SK-N-SH (cell line): ENCODE measurements around the gene STEAP2. TPM values are rescaled to one million over a fixed set of nuclear protein-coding genes. Genes with fewer than 3 reads are reported as not detected.

ENCODE experiments used
- CTCF ChIA-PET: fragments of 300-600, 350-600 bp; formaldehyde crosslinking; extraction: SDS; loops from one replicate; lab custom pipeline; 2021; lab: Yijun Ruan, JAX
- POLR2A ChIA-PET: fragments of 350-600 bp; sonication (Branson Sonifier 250); formaldehyde crosslinking; extraction: SDS; loops from one replicate; lab custom pipeline; 2020; ENCODE audit warnings: antibody characterized with exemption, inconsistent platforms; lab: Yijun Ruan, JAX
- DNase-seq: peaks from one replicate; pipeline ENCODE4 v3.0.0; 2012
- H2AFZ ChIP-seq: fragments of 200-600 bp; sonication (generic); 2 replicates; pipeline ENCODE4 v1.8.1; 2016; ENCODE audit warnings: antibody characterized with exemption, mild to moderate bottlenecking, low read depth
- H3F3A ChIP-seq: fragments of 200-600 bp; sonication (generic); replicated peaks from 2 replicates; pipeline ENCODE3; 2016; ENCODE audit warnings: antibody characterized with exemption, mild to moderate bottlenecking; ENCODE audit not compliant: insufficient read depth
- H3K27ac ChIP-seq, 2 experiments: fragments of 200-500 bp in 1 of 2; fragments of 200-600 bp in 1 of 2; sonication (Bioruptor generic) in 1 of 2; sonication (generic), shearing (Covaris generic) in 1 of 2; 2 replicates each; pipeline versions ENCODE4 v1.5.1 to v1.6.1; 2014 to 2016; ENCODE audit warnings: low read depth in 2 of 2, inconsistent platforms in 1 of 2, low read length in 1 of 2, mild to moderate bottlenecking in 1 of 2, mixed read lengths in 1 of 2
- H3K27me3 ChIP-seq: fragments of 200-600 bp; sonication (generic), shearing (Covaris generic); 2 replicates; pipeline ENCODE4 v1.6.1; 2016; ENCODE audit warnings: mixed run types; ENCODE audit not compliant: insufficient read depth
- H3K36me3 ChIP-seq, 2 experiments: fragments of 200-500 bp in 1 of 2; fragments of 200-600 bp in 1 of 2; sonication (Bioruptor generic) in 1 of 2; sonication (generic) in 1 of 2; replicated peaks in 1 of 2; 2 replicates each; pipeline versions ENCODE3 to v1.5.1; 2014 to 2016; ENCODE audit warnings: low read length in 1 of 2, mild to moderate bottlenecking in 1 of 2; ENCODE audit not compliant: insufficient read depth in 2 of 2, control insufficient read depth in 1 of 2
- H3K4me1 ChIP-seq, 2 experiments: fragments of 200-500 bp in 1 of 2; fragments of 200-600 bp in 1 of 2; sonication (Bioruptor generic) in 1 of 2; sonication (generic), shearing (Covaris generic) in 1 of 2; 2 replicates each; pipeline versions ENCODE4 v1.5.1 to v1.6.1; 2014 to 2016; ENCODE audit warnings: low read depth in 1 of 2, low read length in 1 of 2, mixed run types in 1 of 2; ENCODE audit not compliant: insufficient read depth in 2 of 2, control insufficient read depth in 1 of 2
- H3K4me2 ChIP-seq: fragments of 200-600 bp; sonication (generic), shearing (Covaris generic); 2 replicates; pipeline ENCODE4 v1.6.1; 2017; ENCODE audit warnings: mixed run types
- H3K4me3 ChIP-seq, 2 experiments: fragments of 200-500 bp in 1 of 2; fragments of 200-600 bp in 1 of 2; sonication (Bioruptor generic) in 1 of 2; sonication (generic), shearing (Covaris generic) in 1 of 2; 2 replicates each; pipeline versions ENCODE4 v1.5.1 to v1.8.1; 2014 to 2016; ENCODE audit warnings: low read depth in 2 of 2, inconsistent platforms in 1 of 2, low read length in 1 of 2, mild to moderate bottlenecking in 1 of 2, mixed read lengths in 1 of 2, moderate library complexity in 1 of 2
- H3K79me2 ChIP-seq: fragments of 200-600 bp; sonication (generic); 2 replicates; pipeline ENCODE4 v1.8.1; 2017; ENCODE audit warnings: mild to moderate bottlenecking; ENCODE audit not compliant: insufficient read depth
- H3K9ac ChIP-seq: fragments of 200-600 bp; sonication (generic); 2 replicates; pipeline ENCODE4 v1.6.1; 2017; ENCODE audit warnings: mixed run types
- H3K9me2 ChIP-seq: fragments of 200-600 bp; sonication (generic); 2 replicates; pipeline ENCODE4 v1.6.1; 2017; ENCODE audit warnings: mixed run types
- H3K9me3 ChIP-seq: fragments of 200-600 bp; sonication (generic); 2 replicates; pipeline ENCODE4 v1.6.1; 2017; ENCODE audit warnings: mixed run types, mild to moderate bottlenecking, moderate library complexity
- H4K20me1 ChIP-seq: fragments of 200-600 bp; sonication (generic); 2 replicates; pipeline ENCODE4 v1.6.1; 2017; ENCODE audit warnings: mild to moderate bottlenecking, mixed run types; ENCODE audit not compliant: insufficient read depth
- EP300 ChIP-seq, 2 experiments: IDR thresholded peaks; 2 replicates each; pipeline versions ENCODE4 v1.4.0 to v1.6.1; 2012; ENCODE audit warnings: borderline replicate concordance in 1 of 2, low read depth in 1 of 2, low read length in 1 of 2
- FOSL2 ChIP-seq: IDR thresholded peaks from 2 replicates; pipeline ENCODE4 v1.4.0; 2012; ENCODE audit warnings: low read depth, mild to moderate bottlenecking, moderate library complexity, borderline replicate concordance
- FOXJ3 ChIP-seq: sonication (generic); formaldehyde crosslinking; IDR thresholded peaks from 2 replicates; pipeline ENCODE4 v1.5.1; 2020; ENCODE audit warnings: mild to moderate bottlenecking, missing genetic modification reagents
- GABPA ChIP-seq: IDR thresholded peaks from 2 replicates; pipeline ENCODE4 v1.4.0; 2012; ENCODE audit warnings: low read depth, mild to moderate bottlenecking
- GATA2 ChIP-seq: sonication (generic); formaldehyde crosslinking; IDR thresholded peaks from 2 replicates; pipeline ENCODE4 v1.5.0; 2020; ENCODE audit warnings: mild to moderate bottlenecking, missing genetic modification reagents
- MXI1 ChIP-seq: IDR thresholded peaks from 2 replicates; pipeline ENCODE4 v1.6.1; 2012; ENCODE audit warnings: mild to moderate bottlenecking, low read depth, low read length, improper control_type of control experiment
- NRF1 ChIP-seq: IDR thresholded peaks from 2 replicates; pipeline ENCODE4 v1.6.1; 2012; ENCODE audit warnings: low read depth, mild to moderate bottlenecking, low read length
- POLR2AphosphoS5 ChIP-seq: IDR thresholded peaks from 2 replicates; pipeline ENCODE4 v1.6.1; 2012; ENCODE audit warnings: low read depth, low read length
- RCOR1 ChIP-seq: fragments of 150-350 bp; IDR thresholded peaks from 2 replicates; pipeline ENCODE4 v1.6.1; 2017; ENCODE audit warnings: antibody characterized with exemption, low read length
- RFX5 ChIP-seq: IDR thresholded peaks from 2 replicates; pipeline ENCODE4 v1.6.1; 2012; ENCODE audit warnings: mild to moderate bottlenecking, improper control_type of control experiment, low read length
- RXRA ChIP-seq: IDR thresholded peaks from 2 replicates; pipeline ENCODE4 v1.4.0; 2012; ENCODE audit warnings: low read depth, mild to moderate bottlenecking, borderline replicate concordance
- SIN3A ChIP-seq: IDR thresholded peaks from 2 replicates; pipeline ENCODE4 v1.6.1; 2012; ENCODE audit warnings: low read depth, mild to moderate bottlenecking, low read length, moderate library complexity, borderline replicate concordance
- TCF12 ChIP-seq: IDR thresholded peaks from 2 replicates; pipeline ENCODE4 v1.4.0; 2012
- YY1 ChIP-seq: IDR thresholded peaks from 2 replicates; pipeline ENCODE4 v1.4.0; 2012; ENCODE audit warnings: low read depth, mild to moderate bottlenecking
- WGBS: methylation state at CpG from one replicate; pipeline ENCODE4 v1.1.6; 2017; ENCODE audit warnings: low lambda C conversion rate; 5-methylcytosine and 5-hydroxymethylcytosine counted together
- polyA plus RNA-seq, 3 experiments: library from polyadenylated mRNA; depleted of rRNA; stranded (reverse); fragments of >200 nt; gene quantifications; 2 replicates each; pipeline ENCODE4 v1.2.3, GENCODE V29; 2012
- TF ChIP-seq, protein P1 (sequence below): IDR thresholded peaks from 2 replicates; pipeline ENCODE4; 2012
- TF ChIP-seq, protein P2 (sequence below): fragments of 150-350 bp; IDR thresholded peaks from 2 replicates; pipeline ENCODE4 v1.6.1; 2016; ENCODE audit warnings: mild to moderate bottlenecking, low read depth, low read length
- TF ChIP-seq, protein P3 (sequence below): IDR thresholded peaks from 2 replicates; pipeline ENCODE4 v1.4.0; 2012; ENCODE audit warnings: low read depth, borderline replicate concordance
- TF ChIP-seq, protein P4 (sequence below): fragments of 200-600 bp; sonication (generic); IDR thresholded peaks from 2 replicates; pipeline ENCODE4 v1.6.1; 2017; ENCODE audit warnings: antibody characterized with exemption, mild to moderate bottlenecking, moderate library complexity
- TF ChIP-seq, protein P5 (sequence below): IDR thresholded peaks from 2 replicates; pipeline ENCODE4 v1.4.0; 2012; ENCODE audit warnings: low read depth, borderline replicate concordance
- TF ChIP-seq, protein P6 (sequence below): IDR thresholded peaks from 2 replicates; pipeline ENCODE4 v1.4.0; 2012; ENCODE audit warnings: low read depth

STEAP2 gene
- polyA plus RNA-seq, 1 of the 3 experiments (the other 2 are of a cell fraction) = 6.6 TPM

DNA sequence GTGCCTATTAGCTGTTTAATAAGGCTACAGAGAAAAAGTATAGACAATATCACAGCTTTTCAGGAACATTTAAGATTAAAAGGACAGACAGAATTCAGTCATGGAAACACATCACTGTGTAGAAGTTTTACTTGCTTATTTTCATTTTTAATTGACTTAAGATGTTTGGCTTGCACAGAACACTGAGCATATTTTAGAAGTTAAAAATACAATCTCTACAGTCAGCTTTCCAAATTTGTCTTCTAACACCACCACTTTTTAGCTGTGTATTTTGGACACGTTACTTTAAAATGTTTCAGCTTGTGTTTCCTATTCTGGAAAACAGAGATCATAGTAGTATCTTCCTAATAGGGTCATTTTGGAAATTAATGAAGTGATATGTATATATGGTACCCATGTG lies 45.2 kb downstream of the STEAP2 start:
- H2AFZ ChIP-seq = no peak overlapping the region
- no peak overlapping the region for H3K4me3 ChIP-seq
- DNase-seq = no peak
- ChIA-PET CTCF (interaction anchor here (0.6 to 1.4 kb wide), 5 partner anchors 45 to 681 kb away, joined by 3 to 7 read pairs (median 5); partner anchors contain the start of gene STEAP1), POLR2A (no interaction called here)
- no peaks in the 10 kb centered on the region for H3K9me2 ChIP-seq
- no peaks in the 10 kb centered on the region for H4K20me1 ChIP-seq
- WGBS = 89% methylated on average over 1 of the region's 1 CpG
- no peaks in the 10 kb centered on the region for H3F3A ChIP-seq
- no peak overlapping the region for H3K27ac ChIP-seq
- no peaks in the 10 kb centered on the region for H3K4me1 ChIP-seq
- H3K9ac ChIP-seq = no peak overlapping the region
- H3K36me3 ChIP-seq = no peaks in the 10 kb centered on the region
- no peaks in the 10 kb centered on the region for H3K9me3 ChIP-seq
- TF ChIP-seq, protein P1, sequence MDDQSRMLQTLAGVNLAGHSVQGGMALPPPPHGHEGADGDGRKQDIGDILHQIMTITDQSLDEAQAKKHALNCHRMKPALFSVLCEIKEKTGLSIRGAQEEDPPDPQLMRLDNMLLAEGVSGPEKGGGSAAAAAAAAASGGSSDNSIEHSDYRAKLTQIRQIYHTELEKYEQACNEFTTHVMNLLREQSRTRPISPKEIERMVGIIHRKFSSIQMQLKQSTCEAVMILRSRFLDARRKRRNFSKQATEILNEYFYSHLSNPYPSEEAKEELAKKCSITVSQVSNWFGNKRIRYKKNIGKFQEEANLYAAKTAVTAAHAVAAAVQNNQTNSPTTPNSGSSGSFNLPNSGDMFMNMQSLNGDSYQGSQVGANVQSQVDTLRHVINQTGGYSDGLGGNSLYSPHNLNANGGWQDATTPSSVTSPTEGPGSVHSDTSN = no peak
- TF ChIP-seq, protein P2, sequence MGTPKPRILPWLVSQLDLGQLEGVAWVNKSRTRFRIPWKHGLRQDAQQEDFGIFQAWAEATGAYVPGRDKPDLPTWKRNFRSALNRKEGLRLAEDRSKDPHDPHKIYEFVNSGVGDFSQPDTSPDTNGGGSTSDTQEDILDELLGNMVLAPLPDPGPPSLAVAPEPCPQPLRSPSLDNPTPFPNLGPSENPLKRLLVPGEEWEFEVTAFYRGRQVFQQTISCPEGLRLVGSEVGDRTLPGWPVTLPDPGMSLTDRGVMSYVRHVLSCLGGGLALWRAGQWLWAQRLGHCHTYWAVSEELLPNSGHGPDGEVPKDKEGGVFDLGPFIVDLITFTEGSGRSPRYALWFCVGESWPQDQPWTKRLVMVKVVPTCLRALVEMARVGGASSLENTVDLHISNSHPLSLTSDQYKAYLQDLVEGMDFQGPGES = no peak
- TF ChIP-seq RCOR1 = no peak
- no peak for TF ChIP-seq FOSL2
- TF ChIP-seq, protein P3, sequence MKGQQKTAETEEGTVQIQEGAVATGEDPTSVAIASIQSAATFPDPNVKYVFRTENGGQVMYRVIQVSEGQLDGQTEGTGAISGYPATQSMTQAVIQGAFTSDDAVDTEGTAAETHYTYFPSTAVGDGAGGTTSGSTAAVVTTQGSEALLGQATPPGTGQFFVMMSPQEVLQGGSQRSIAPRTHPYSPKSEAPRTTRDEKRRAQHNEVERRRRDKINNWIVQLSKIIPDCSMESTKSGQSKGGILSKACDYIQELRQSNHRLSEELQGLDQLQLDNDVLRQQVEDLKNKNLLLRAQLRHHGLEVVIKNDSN = no peak
- TF ChIP-seq NRF1 = no peak
- no peak for TF ChIP-seq GATA2 (CRISPR knock-in tag)
- TF ChIP-seq, protein P4, sequence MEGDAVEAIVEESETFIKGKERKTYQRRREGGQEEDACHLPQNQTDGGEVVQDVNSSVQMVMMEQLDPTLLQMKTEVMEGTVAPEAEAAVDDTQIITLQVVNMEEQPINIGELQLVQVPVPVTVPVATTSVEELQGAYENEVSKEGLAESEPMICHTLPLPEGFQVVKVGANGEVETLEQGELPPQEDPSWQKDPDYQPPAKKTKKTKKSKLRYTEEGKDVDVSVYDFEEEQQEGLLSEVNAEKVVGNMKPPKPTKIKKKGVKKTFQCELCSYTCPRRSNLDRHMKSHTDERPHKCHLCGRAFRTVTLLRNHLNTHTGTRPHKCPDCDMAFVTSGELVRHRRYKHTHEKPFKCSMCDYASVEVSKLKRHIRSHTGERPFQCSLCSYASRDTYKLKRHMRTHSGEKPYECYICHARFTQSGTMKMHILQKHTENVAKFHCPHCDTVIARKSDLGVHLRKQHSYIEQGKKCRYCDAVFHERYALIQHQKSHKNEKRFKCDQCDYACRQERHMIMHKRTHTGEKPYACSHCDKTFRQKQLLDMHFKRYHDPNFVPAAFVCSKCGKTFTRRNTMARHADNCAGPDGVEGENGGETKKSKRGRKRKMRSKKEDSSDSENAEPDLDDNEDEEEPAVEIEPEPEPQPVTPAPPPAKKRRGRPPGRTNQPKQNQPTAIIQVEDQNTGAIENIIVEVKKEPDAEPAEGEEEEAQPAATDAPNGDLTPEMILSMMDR = no peak
- TF ChIP-seq, protein P5, sequence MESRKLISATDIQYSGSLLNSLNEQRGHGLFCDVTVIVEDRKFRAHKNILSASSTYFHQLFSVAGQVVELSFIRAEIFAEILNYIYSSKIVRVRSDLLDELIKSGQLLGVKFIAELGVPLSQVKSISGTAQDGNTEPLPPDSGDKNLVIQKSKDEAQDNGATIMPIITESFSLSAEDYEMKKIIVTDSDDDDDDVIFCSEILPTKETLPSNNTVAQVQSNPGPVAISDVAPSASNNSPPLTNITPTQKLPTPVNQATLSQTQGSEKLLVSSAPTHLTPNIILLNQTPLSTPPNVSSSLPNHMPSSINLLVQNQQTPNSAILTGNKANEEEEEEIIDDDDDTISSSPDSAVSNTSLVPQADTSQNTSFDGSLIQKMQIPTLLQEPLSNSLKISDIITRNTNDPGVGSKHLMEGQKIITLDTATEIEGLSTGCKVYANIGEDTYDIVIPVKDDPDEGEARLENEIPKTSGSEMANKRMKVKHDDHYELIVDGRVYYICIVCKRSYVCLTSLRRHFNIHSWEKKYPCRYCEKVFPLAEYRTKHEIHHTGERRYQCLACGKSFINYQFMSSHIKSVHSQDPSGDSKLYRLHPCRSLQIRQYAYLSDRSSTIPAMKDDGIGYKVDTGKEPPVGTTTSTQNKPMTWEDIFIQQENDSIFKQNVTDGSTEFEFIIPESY = no peak
- no peak for TF ChIP-seq YY1
- TF ChIP-seq SIN3A = no peak
- TF ChIP-seq GABPA = no peak
- TF ChIP-seq, protein P6, sequence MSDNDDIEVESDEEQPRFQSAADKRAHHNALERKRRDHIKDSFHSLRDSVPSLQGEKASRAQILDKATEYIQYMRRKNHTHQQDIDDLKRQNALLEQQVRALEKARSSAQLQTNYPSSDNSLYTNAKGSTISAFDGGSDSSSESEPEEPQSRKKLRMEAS = no peak
- TF ChIP-seq FOXJ3 = no peak
- no peak for TF ChIP-seq RFX5
- TF ChIP-seq EP300 (IDR thresholded peaks at IDR 0.05; ENCODE audit: borderline replicate concordance in 1 of 2, low read depth in 1 of 2, low read length in 1 of 2) = no peak
- no peak for TF ChIP-seq TCF12
- TF ChIP-seq POLR2AphosphoS5 = no peak
- TF ChIP-seq MXI1 = no peak
- TF ChIP-seq RXRA = no peak
- H3K4me2 ChIP-seq = no peak overlapping the region
- no peaks in the 10 kb centered on the region for H3K79me2 ChIP-seq
- H3K27me3 ChIP-seq = no peaks in the 10 kb centered on the region
